Measurements from ENCODE around the gene BTNL3.

BTNL3 gene

GRCh38 chr5:181020688-181021087, 32.0 kb downstream of the BTNL3 start:
- DNase-seq (ENCODE audit: low read depth, low spot score): no peak

GRCh38 chr5:181024245-181025064, 35.8 kb downstream of the BTNL3 start:
- no peak for DNase-seq (ENCODE audit: low read depth, low spot score)

GRCh38 chr5:181027452-181028031, 38.9 kb downstream of the BTNL3 start:
- DNase-seq (ENCODE audit: low read depth, low spot score): no peak

- no peak for DNase-seq (ENCODE audit: low read depth, low spot score)
Measured at GRCh38 chr5:181028032-181028819, 39.6 kb downstream of the BTNL3 start.

- DNase-seq (ENCODE audit: low read depth, low spot score): no peak
Measured at GRCh38 chr5:181031716-181032115, 43.1 kb downstream of the BTNL3 start.

- DNase-seq (ENCODE audit: low read depth, low spot score): no peak
Measured at GRCh38 chr5:181035991-181036815, 47.6 kb downstream of the BTNL3 start.

- no peak for DNase-seq (ENCODE audit: low read depth, low spot score)
Measured at GRCh38 chr5:181036816-181037364, 48.2 kb downstream of the BTNL3 start.

GRCh38 chr5:181037365-181037861, 48.8 kb downstream of the BTNL3 start:
- DNase-seq (ENCODE audit: low read depth, low spot score): no peak

GRCh38 chr5:181039471-181039870, 50.8 kb downstream of the BTNL3 start:
- DNase-seq (ENCODE audit: low read depth, low spot score): no peak

GRCh38 chr5:181039931-181040630, 51.4 kb downstream of the BTNL3 start, which contains the start of gene BTNL9:
Gene BTNL9 (plus strand): TSS chr5:181040266. CDS start chr5:181045490, 5,224 bp downstream.
- no peak for DNase-seq (ENCODE audit: low read depth, low spot score)

- no peak for DNase-seq (ENCODE audit: low read depth, low spot score)
Measured at GRCh38 chr5:181040631-181040945, 51.9 kb downstream of the BTNL3 start.

- DNase-seq (ENCODE audit: low read depth, low spot score): no peak
Measured at GRCh38 chr5:181041043-181041442, 52.4 kb downstream of the BTNL3 start.

- DNase-seq (ENCODE audit: low read depth, low spot score): no peak
Measured at GRCh38 chr5:181042036-181042713, 53.5 kb downstream of the BTNL3 start.

GRCh38 chr5:181042722-181043121, 54.1 kb downstream of the BTNL3 start:
- DNase-seq (ENCODE audit: low read depth, low spot score): no peak

- no peak for DNase-seq (ENCODE audit: low read depth, low spot score)
Measured at GRCh38 chr5:181043285-181044092, 54.8 kb downstream of the BTNL3 start.

GRCh38 chr5:181044093-181044599, 55.5 kb downstream of the BTNL3 start:
- DNase-seq (ENCODE audit: low read depth, low spot score): no peak

- DNase-seq (ENCODE audit: low read depth, low spot score): no peak
Measured at GRCh38 chr5:181044662-181045305, 56.1 kb downstream of the BTNL3 start.

GRCh38 chr5:181045316-181045715, 56.7 kb downstream of the BTNL3 start:
- no peak for DNase-seq (ENCODE audit: low read depth, low spot score)
